Measurements from ENCODE around the gene KRT39.
"Not testable (repeated sequence)": the region's sequence is repeated elsewhere in the genome, so short reads cannot be mapped to it uniquely, and the experiment has no call there.

The KRT39 gene

DNA sequence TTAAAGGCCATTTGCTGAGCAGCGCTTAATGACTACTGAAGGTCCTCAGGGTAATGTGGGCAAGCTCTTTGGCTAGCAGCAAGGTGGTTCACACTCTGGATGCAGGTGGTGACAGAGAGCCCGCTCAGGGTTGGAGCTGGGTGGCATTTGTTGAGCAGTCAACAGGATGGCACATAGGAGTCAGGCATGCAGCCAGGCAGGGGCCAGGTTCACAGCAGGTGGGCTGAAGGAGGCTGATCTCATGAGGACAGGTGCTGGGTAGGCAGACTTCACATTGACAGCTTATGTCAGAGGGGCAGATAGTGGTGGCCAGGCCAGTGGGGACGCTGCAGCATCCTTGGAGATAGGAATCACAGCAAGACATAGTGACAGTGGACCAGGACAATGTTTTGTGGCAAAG is 37.6 kb upstream of the KRT39 start:
- TF ChIP-seq POLR2A (IDR thresholded peaks at IDR 0.05; ENCODE audit: low read depth, low read length) (no peak), SPI1 (IDR thresholded peaks at IDR 0.05; ENCODE audit: low read depth, low read length) (no peak), TAF1 (IDR thresholded peaks at IDR 0.05; ENCODE audit: low read depth, low read length) (no peak), PAX5 (IDR thresholded peaks at IDR 0.05; ENCODE audit: insufficient read depth, low read length, severe bottlenecking) (no peak), POU2F2 (IDR thresholded peaks at IDR 0.05; ENCODE audit: low read depth, low read length) (no peak), POLR2AphosphoS5 (IDR thresholded peaks at IDR 0.05; ENCODE audit: low read depth, low read length) (no peak)
- DNase-seq (ENCODE audit: insufficient read length, low spot score) (no peak), FAIRE-seq (no peak)

DNA sequence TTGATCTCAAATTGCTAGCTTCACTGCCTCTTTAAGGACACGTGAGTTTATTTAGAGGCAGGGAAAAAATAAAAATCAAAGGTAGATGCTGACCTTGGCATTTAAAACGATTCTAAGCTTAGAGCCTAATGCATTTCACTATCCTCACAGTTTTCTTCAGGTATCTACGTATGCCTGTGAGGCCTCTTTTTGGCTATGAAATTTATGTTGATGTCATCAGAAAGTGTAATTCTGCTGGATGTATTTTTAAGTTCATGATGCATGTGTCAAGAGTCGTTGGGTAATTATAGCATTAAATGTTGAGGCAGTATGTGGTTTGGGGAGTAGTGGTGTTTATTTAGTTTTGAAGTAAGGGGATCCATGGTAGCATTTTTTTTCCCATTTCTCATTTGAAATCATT is 37.2 kb upstream of the KRT39 start:
- no peak for FAIRE-seq
- no peak for DNase-seq (ENCODE audit: insufficient read length, low spot score)
- TF ChIP-seq POLR2AphosphoS5 (IDR thresholded peaks at IDR 0.05; ENCODE audit: low read depth, low read length), result no peak
- TF ChIP-seq POU2F2 (IDR thresholded peaks at IDR 0.05; ENCODE audit: low read depth, low read length), result no peak
- no peak for TF ChIP-seq TAF1 (IDR thresholded peaks at IDR 0.05; ENCODE audit: low read depth, low read length)
- no peak for TF ChIP-seq PAX5 (IDR thresholded peaks at IDR 0.05; ENCODE audit: insufficient read depth, low read length, severe bottlenecking)
- no peak for TF ChIP-seq SPI1 (IDR thresholded peaks at IDR 0.05; ENCODE audit: low read depth, low read length)
- TF ChIP-seq POLR2A (IDR thresholded peaks at IDR 0.05; ENCODE audit: low read depth, low read length), result no peak

DNA sequence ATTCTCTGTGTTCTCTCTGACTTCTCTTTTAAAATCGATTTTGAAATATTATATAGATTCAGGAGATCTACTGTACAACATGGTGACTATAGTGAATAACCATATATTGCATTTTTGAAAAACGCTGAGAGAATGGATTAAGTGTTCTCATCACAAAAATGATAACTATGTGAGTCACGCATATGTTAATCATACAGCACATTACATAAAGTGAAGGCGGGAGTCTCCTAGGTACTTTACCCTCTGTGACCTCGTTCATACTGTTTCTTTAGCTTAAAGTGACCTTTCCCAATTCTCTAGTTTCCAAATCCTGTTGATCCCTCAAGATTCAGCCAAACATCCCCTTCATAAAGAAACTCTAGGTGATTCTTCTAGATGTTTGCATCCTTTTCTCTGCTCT is 36.1 kb upstream of the KRT39 start:
- DNase-seq (ENCODE audit: insufficient read length, low spot score) (no peak), FAIRE-seq (no peak)
- TF ChIP-seq TAF1 (IDR thresholded peaks at IDR 0.05; ENCODE audit: low read depth, low read length) (no peak), PAX5 (IDR thresholded peaks at IDR 0.05; ENCODE audit: insufficient read depth, low read length, severe bottlenecking) (no peak), SPI1 (IDR thresholded peaks at IDR 0.05; ENCODE audit: low read depth, low read length) (no peak), POLR2A (IDR thresholded peaks at IDR 0.05; ENCODE audit: low read depth, low read length) (no peak), POLR2AphosphoS5 (IDR thresholded peaks at IDR 0.05; ENCODE audit: low read depth, low read length) (no peak), POU2F2 (IDR thresholded peaks at IDR 0.05; ENCODE audit: low read depth, low read length) (no peak)

DNA sequence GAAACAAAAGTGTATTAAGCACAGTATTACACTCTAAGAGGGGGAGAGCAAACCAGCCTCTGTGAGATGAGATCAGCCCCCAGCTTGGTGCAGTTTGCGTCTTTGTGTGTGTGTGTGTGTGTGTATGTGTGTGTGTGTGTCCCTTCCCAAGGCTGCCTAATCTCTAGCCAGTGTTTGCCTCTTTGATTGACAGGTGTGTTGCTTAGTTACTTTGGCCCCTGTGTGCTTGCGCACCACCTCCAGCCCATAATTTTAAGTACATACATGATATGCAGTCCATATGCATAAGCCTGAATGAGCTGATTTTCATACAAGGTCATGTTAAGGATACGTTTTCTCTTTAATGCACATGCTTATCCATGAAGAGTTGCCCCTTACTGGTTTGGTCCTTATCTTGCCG is 35.0 kb upstream of the KRT39 start:
- no peak for DNase-seq (ENCODE audit: insufficient read length, low spot score)
- FAIRE-seq, result no peak
- TF ChIP-seq SPI1 (IDR thresholded peaks at IDR 0.05; ENCODE audit: low read depth, low read length) (no peak), TAF1 (IDR thresholded peaks at IDR 0.05; ENCODE audit: low read depth, low read length) (no peak), POU2F2 (IDR thresholded peaks at IDR 0.05; ENCODE audit: low read depth, low read length) (no peak), PAX5 (IDR thresholded peaks at IDR 0.05; ENCODE audit: insufficient read depth, low read length, severe bottlenecking) (no peak), POLR2AphosphoS5 (IDR thresholded peaks at IDR 0.05; ENCODE audit: low read depth, low read length) (no peak), POLR2A (IDR thresholded peaks at IDR 0.05; ENCODE audit: low read depth, low read length) (no peak)

DNA sequence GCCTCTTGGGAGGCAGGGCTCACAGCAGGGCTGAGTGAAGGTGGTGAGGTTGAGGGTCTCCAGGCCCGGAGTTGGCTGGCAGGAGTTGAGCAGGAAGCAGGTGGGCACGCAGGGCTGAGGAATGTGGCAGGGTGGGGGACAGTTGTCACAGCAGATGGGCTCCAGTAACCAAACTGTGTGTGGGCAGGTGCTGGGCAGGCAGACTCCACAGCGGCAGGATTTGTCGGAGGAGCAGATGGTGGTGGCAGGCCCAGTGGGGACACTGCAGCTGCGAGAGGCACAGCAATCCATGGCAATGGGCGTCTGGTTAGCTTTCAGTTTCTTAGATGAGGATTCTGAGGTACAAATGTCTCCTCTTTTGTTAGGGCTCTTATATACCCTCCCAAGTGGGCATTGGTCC is 32.8 kb upstream of the KRT39 start, which contains the start of gene KRTAP3-2:
Gene KRTAP3-2, minus strand, starts transcription at position 344 of the 400 bp plus-strand sequence. Its CDS starts 53 bp downstream, at position 291.
- DNase-seq (ENCODE audit: insufficient read length, low spot score), result not testable (repeated sequence)
- peak; percentile 43 for FAIRE-seq

DNA sequence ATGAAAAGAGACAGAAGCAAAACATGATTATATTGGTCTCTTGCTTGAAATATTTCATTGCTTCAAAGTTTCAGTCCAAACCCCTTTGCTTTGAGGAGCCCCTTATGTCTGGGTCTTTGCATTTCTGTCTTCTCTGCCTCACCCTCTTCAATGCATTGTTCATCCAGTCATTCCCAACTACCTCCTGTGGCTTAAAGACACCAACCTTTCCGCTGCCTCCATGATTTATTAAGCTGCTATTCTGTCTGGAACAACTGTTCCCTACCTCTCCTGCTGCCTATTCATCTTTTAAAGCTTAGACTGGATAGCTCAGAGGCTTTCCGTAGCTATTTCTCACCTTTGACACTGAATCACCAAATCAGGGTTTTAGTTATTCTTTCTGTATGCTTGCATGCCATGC is 30.6 kb upstream of the KRT39 start:
- DNase-seq (ENCODE audit: insufficient read length, low spot score), result no peak
- no peak for FAIRE-seq
- TF ChIP-seq TAF1 (IDR thresholded peaks at IDR 0.05; ENCODE audit: low read depth, low read length), result no peak
- no peak for TF ChIP-seq PAX5 (IDR thresholded peaks at IDR 0.05; ENCODE audit: insufficient read depth, low read length, severe bottlenecking)
- TF ChIP-seq SPI1 (IDR thresholded peaks at IDR 0.05; ENCODE audit: low read depth, low read length), result no peak
- no peak for TF ChIP-seq POLR2A (IDR thresholded peaks at IDR 0.05; ENCODE audit: low read depth, low read length)
- no peak for TF ChIP-seq POLR2AphosphoS5 (IDR thresholded peaks at IDR 0.05; ENCODE audit: low read depth, low read length)
- TF ChIP-seq POU2F2 (IDR thresholded peaks at IDR 0.05; ENCODE audit: low read depth, low read length), result no peak

DNA sequence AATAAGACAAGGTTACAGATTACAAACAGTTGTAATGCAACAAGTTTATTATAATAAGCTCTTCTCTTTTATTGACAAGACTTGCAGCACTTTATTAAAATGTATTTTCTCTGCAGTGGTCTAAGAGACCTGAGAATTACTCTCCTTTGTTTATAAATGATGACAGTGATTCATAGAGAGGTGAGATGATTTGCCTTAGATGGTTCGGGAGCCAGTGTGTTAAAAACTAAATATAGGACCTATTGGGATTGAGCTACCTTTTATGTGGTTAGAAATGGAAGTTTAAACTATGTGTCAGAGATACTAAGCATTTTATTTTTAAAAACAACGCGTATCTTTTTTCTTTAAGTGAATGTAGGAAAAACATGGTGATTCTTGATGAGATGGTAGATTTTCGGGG is 30.1 kb upstream of the KRT39 start:
- TF ChIP-seq PAX5 (IDR thresholded peaks at IDR 0.05; ENCODE audit: insufficient read depth, low read length, severe bottlenecking) (no peak), SPI1 (IDR thresholded peaks at IDR 0.05; ENCODE audit: low read depth, low read length) (no peak)
- FAIRE-seq, result no peak
- DNase-seq (ENCODE audit: insufficient read length, low spot score), result no peak

DNA sequence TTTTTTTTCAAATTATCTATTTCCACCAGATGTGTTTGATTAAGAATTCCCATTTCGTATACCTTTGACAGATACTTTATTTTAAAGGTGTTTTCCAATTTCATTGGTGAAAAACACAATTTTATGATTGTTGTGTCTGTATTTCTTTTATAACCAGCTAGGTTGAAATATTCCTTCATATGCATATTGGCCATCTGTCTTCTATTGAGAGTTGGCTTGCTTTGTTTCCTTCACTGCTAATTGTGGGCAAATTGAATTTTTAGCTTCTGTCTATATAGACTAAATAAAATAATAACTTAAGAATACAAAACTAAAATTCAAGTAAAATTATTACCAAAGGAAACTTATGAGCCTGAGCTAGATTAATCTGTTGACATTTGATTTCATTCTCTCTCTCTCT is 28.4 kb upstream of the KRT39 start:
- DNase-seq (ENCODE audit: insufficient read length, low spot score) (no peak), FAIRE-seq (no peak)
- TF ChIP-seq PAX5 (IDR thresholded peaks at IDR 0.05; ENCODE audit: insufficient read depth, low read length, severe bottlenecking), result no peak
- TF ChIP-seq SPI1 (IDR thresholded peaks at IDR 0.05; ENCODE audit: low read depth, low read length), result no peak
- TF ChIP-seq POU2F2 (IDR thresholded peaks at IDR 0.05; ENCODE audit: low read depth, low read length), result no peak

DNA sequence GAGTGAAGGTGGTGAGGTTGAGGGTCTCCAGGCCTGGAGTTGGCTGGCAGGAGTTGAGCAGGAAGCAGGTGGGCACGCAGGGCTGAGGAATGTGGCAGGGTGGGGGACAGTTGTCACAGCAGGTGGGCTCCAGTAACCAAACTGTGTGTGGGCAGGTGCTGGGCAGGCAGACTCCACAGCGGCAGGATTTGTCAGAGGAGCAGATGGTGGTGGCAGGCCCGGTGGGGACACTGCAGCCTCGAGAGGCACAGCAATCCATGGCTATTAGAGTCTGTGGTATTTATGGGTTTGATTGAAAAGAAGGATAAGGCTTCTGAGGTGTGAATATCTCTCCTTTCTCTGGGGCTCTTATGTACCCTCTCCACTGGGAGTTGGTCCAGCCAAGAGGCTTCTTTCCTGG is 27.1 kb upstream of the KRT39 start, which contains the start of gene KRTAP3-3:
Gene KRTAP3-3, minus strand, starts transcription at position 326 of the 400 bp plus-strand sequence. Its CDS starts 67 bp downstream, at position 259.
- FAIRE-seq (no peak), DNase-seq (ENCODE audit: insufficient read length, low spot score) (no peak)
- TF ChIP-seq PAX5 (IDR thresholded peaks at IDR 0.05; ENCODE audit: insufficient read depth, low read length, severe bottlenecking), result no peak
- no peak for TF ChIP-seq SPI1 (IDR thresholded peaks at IDR 0.05; ENCODE audit: low read depth, low read length)
- no peak for TF ChIP-seq TAF1 (IDR thresholded peaks at IDR 0.05; ENCODE audit: low read depth, low read length)
- TF ChIP-seq POLR2AphosphoS5 (IDR thresholded peaks at IDR 0.05; ENCODE audit: low read depth, low read length), result no peak
- TF ChIP-seq POU2F2 (IDR thresholded peaks at IDR 0.05; ENCODE audit: low read depth, low read length), result no peak
- TF ChIP-seq POLR2A (IDR thresholded peaks at IDR 0.05; ENCODE audit: low read depth, low read length), result no peak

DNA sequence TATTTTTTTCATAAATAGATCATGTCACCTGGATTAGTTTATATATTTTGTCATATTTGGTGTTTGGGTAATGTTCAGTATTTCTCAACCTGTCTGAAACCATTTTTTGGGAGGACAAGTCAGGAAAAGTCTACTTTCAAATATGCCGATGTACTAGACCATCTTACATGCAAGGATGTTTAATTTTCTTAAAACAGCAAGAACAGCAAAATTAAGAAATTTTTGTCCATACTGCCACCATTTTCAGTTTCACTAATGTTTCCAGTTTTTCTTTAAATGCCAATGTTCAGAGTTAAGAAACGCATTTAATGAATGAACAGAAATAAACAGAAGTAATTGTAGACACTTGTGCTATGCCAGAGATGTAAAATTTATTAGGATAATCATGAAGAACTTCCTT is 26.3 kb upstream of the KRT39 start:
- TF ChIP-seq POU2F2 (IDR thresholded peaks at IDR 0.05; ENCODE audit: low read depth, low read length) (no peak), PAX5 (IDR thresholded peaks at IDR 0.05; ENCODE audit: insufficient read depth, low read length, severe bottlenecking) (no peak), POLR2AphosphoS5 (IDR thresholded peaks at IDR 0.05; ENCODE audit: low read depth, low read length) (no peak), SPI1 (IDR thresholded peaks at IDR 0.05; ENCODE audit: low read depth, low read length) (no peak), POLR2A (IDR thresholded peaks at IDR 0.05; ENCODE audit: low read depth, low read length) (no peak), TAF1 (IDR thresholded peaks at IDR 0.05; ENCODE audit: low read depth, low read length) (no peak)
- FAIRE-seq (no peak), DNase-seq (ENCODE audit: insufficient read length, low spot score) (no peak)

All from GM12891 (cell line).